Uterus (tissue), 2 donors: ENCODE results near the gene UGT1A7.
"Not testable (repeated sequence)": the region's sequence is repeated elsewhere in the genome, so short reads cannot be mapped to it uniquely, and the experiment has no call there.

Experiments
- POLR2A ChIP-seq, 2 donors: fragments of 450-650 bp; IDR thresholded peaks; one replicate each; pipeline ENCODE4 v1.6.1; 2016; ENCODE audit warnings: antibody characterized with exemption in 2 of 2, mild to moderate bottlenecking in 1 of 2, moderate library complexity in 1 of 2
- TF ChIP-seq, protein P1 (sequence below), 4 experiments: fragments of 200-600 bp in 2 of 4; fragments of 450-650 bp in 2 of 4; sonication (generic) in 2 of 4; IDR thresholded peaks; one replicate each; pipeline ENCODE4 v1.5.1; 2016 to 2019; ENCODE audit warnings: antibody characterized with exemption in 4 of 4, mild to moderate bottlenecking in 2 of 4, moderate library complexity in 1 of 4

DNA sequence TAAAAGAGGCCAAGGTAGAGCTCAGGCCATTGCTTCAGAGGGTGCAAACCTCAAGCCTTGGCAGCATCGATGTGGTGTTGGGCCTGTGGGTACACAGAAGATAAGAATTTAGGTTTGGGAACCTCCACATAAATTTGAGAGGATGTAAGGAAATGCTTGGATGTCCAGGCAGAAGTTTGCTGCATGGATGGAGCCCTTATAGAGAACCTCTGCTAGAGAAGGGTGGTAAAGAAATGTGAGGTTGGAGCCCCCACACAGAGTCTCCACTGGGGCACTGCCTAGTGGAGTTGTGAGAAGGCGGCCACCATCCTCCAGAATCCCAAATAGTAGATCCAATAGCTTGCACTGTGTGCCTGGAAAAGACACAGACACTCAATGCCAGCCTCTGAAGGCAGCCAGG lies 69.0 kb downstream of the UGT1A7 start:
- TF ChIP-seq, protein P1, sequence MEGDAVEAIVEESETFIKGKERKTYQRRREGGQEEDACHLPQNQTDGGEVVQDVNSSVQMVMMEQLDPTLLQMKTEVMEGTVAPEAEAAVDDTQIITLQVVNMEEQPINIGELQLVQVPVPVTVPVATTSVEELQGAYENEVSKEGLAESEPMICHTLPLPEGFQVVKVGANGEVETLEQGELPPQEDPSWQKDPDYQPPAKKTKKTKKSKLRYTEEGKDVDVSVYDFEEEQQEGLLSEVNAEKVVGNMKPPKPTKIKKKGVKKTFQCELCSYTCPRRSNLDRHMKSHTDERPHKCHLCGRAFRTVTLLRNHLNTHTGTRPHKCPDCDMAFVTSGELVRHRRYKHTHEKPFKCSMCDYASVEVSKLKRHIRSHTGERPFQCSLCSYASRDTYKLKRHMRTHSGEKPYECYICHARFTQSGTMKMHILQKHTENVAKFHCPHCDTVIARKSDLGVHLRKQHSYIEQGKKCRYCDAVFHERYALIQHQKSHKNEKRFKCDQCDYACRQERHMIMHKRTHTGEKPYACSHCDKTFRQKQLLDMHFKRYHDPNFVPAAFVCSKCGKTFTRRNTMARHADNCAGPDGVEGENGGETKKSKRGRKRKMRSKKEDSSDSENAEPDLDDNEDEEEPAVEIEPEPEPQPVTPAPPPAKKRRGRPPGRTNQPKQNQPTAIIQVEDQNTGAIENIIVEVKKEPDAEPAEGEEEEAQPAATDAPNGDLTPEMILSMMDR (IDR thresholded peaks at IDR 0.05), result not testable (repeated sequence)
- not testable (repeated sequence) for TF ChIP-seq POLR2A (IDR thresholded peaks at IDR 0.05)
